ENCODE measurements around the gene XAGE3.
"Not testable (repeated sequence)": the region's sequence is repeated elsewhere in the genome, so short reads cannot be mapped to it uniquely, and the experiment has no call there.

Gene XAGE3, protein sequence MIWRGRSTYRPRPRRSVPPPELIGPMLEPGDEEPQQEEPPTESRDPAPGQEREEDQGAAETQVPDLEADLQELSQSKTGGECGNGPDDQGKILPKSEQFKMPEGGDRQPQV

DNA sequence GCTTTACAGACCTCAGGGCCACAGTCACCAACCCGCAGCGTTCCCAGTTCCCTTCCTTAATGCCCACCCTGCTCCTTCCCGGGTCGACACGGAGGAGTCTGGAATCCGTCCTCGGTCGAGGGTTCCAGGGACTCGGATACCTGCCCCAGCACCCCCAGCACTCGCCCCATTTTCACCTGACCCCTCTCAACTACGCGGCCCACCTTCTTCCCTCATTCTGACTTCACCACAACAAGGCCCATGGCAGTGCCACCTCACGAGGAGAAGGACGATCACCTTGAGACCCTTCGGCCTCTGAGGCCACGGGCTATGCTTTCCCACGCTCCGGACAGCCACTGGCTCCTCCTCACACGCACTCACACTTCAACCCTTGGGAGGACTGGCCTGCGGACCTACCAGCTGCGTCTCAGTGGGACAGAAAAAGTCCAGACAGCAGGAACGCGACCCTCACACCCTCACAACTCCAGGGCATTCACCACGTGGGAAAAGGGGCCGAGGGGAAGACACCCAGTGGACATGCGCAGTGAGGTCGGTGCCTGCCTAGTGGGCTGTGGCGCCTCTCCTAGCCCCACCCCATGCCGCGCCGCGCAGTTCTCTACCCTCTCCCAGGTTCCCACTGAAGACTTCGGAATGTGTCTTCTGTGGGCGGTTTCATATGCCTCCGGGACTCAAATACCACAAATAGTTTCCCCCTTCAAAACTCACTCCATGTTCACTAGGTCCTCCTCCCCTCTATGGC, at the start of gene XAGE3:
Gene XAGE3 (minus strand): TSS at position 474 of the 739 bp plus-strand sequence. CDS start 950 bp downstream, outside the sequence.
- DNase-seq (ENCODE audit: low spot score) = no peak

DNA sequence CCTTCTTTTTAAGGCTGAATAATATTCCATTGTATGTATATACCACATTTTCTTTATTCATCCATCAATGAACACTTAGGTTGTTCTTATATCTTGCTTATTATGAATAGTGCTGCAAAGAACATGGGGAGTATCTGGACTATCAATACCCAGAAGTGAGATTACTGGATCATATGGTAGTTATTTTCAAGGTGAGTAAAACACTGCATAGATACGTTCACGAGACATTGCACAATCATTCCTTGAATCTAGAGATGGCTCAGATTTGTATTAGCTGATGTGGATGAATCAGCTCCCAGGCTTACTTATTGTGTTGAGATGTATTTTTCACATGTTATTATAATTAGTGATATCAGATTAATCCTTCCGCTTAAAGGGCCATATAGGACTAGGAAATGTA, 46.8 kb upstream of the XAGE3 start:
- not testable (repeated sequence) for DNase-seq (ENCODE audit: low spot score)

DNA sequence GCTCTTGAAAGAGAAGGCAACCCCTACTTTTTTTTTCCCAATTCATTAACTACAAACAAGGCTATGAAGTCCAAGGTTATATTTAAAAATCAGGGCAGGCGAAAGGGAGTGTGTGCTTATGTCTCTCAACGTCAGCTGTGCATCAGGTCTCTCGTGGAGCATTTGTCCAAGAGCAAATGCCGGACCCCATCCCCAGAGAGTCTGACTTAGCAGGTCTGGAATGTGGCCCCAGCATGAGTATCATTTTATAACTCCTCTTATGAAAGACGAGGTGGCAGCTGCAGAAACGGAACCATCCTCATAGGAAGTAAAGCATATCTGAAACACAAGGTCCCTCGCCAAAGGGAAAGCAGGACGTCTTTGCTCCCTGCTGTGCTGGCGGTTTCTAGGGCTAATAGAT, 45.8 kb upstream of the XAGE3 start:
- not testable (repeated sequence) for DNase-seq (ENCODE audit: low spot score)

DNA sequence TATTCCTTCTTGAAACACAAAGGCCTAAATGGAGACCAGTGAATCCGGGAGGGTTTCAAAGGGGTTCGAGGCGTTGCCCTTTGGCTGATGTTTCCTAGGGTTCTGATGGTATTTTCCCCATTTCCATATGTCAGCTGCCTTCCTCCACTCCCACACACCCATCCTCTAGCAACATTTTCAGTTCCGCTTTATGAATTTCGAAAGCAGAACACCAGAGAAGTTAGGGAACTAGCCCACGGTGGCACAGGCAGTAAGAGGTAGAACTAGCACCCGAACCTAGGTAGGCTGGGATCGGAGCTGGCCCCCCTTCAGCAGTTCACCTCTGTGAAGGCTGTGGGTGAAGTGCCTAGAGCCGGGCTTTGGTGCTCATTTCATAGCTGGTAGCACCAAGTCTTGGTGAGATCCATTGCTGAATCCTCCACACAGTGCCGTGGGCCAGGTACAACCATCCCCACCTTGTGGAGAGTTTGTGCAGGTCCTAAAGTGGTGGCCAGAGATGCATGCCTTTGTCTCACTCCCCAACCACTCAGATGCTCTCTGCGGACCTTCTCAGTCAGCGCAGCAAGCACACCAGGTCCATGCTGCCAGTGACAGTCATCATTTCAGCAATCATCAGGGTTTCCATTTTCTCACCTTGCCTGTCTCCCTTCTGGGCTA, 41.6 kb upstream of the XAGE3 start:
- not testable (repeated sequence) for DNase-seq (ENCODE audit: low spot score)

DNA sequence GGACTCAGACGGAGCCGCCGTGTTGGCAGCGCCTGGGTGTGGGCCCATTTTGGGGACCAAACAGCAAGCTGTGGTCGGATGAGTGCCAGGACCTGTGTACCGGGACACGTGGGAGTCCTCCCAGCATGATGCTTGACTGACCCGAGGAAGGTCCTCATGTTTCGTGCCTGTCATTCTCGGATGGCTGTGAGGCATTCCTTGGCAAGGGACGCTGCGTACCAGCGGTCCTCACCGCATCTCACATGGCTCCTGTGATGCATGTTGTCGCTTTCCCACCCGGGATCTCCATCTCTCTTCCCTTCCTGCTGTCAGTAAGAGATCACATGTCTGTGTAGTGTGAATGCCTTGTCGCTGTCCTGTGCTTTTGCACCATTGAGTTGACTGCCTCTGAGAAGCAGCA, 40.0 kb upstream of the XAGE3 start:
- DNase-seq (ENCODE audit: low spot score) = not testable (repeated sequence)

DNA sequence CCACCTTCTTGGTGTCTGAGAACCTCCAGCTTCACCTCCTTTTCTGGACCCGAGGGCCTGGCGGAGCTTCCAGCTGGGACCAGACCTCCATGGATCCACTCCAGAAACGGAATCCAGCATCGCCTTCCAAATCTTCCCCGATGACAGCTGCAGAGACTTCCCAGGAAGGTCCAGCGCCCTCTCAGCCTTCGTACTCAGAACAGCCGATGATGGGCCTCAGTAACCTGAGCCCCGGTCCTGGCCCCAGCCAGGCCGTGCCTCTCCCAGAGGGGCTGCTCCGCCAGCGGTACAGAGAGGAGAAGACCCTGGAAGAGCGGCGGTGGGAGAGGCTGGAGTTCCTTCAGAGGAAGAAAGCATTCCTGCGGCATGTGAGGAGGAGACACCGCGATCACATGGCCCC, 39.3 kb upstream of the XAGE3 start:
- DNase-seq (ENCODE audit: low spot score) = not testable (repeated sequence)

DNA sequence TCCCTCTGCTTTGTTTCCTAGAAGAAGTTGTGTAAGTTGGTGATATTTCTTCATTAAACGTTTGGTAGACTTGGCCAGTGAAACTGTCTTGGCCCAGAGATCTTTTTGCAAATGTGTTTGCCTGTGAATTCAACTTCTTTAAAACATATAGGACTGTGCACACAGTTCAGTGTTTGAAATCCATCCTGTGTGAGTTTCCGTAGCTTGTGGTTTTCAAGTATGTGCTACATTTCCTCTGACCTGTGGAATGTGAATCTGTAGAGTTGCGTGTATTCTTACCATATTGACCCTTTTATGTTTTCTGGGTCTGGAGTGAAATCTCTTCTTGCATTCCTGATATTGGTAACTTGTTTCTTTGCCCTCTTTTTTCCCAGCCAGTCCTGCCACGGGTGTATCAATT, 38.2 kb upstream of the XAGE3 start:
- DNase-seq (ENCODE audit: low spot score) = not testable (repeated sequence)

DNA sequence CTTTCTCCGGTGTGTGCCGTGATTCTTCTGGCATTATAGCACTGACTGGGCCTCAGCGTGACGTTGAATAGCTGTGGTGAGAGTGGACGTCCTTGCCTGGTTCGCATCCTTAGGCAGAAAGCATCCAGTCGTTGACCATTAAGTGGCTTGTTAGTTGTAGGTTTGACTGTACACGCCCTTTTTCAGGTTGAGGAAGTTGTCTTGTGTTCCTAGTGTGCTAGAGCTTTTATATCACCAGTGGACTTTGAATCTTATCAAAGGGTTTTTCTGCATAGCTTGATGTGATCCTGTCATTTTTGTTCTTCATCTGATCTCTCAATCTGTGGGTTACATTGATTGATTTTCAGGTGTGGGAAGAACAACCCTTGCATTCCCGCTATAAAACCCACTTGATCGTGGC, 37.6 kb upstream of the XAGE3 start:
- DNase-seq (ENCODE audit: low spot score) = not testable (repeated sequence)

DNA sequence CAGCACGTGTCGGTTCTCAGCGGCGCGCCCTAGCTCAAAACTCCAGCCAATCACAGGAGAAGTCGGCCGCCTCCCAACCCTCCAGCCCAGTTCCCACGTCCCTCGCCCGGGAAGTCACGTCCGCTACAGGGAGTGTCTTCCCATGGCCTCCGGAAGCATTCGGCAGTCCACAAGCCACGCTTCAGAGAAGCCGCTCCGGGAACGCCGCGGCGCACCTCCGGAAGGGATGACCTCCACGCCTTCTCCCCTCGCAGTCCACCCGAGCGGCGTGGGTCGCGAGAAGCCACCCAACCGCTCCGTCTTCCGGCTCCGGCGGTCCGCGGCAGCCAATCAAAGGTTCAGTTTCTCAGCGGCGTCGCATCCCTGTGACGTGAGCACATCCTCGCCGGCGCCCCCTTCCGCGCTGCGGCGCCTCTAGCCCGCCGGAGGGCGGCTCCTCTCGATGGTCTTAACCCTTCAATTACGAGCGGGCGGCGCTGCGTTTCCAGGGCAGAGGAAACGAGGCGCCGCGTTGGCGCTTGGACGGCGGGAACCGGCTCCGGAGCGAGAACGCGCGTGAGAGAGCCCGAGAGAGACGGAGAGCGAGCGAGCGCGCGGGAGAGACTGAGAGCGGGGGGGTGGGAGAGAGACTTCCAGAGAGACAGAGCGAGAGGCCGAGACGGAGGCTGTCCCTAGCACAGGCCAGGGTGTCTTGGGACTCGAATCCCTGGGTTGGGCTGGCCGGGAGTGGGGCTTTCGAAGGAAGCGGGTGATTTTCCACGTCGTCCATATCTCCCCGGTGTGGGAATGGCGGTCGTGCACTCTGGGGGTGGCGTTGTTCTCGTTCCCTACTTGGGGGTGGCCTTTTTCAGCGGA, 29.2 kb upstream of the XAGE3 start, which contains the start of gene FAM156B:
Gene FAM156B (plus strand): TSS at position 476 of the 855 bp plus-strand sequence. CDS start 9,896 bp downstream, outside the sequence.
- not testable (repeated sequence) for DNase-seq (ENCODE audit: low spot score)

DNA sequence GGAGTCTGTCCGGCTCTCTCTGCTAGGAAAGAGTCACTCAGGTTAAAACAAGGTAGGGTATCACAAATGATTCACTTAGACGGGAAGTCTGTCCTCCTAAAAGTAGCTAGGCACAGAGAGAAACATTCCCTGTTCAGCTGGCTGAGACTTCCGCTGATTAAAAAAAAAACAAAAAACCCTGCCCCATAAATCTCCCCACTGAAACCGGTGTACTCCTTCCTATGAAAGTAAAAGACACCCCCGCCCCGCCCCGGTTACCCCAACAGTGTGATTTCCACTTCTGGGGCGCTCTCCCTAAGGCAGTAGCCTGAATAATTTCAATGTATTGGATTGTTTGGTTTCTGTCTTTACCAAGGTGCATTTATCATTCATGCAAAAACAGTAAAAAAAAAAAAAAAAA, 28.6 kb upstream of the XAGE3 start:
- not testable (repeated sequence) for DNase-seq (ENCODE audit: low spot score)

DNA sequence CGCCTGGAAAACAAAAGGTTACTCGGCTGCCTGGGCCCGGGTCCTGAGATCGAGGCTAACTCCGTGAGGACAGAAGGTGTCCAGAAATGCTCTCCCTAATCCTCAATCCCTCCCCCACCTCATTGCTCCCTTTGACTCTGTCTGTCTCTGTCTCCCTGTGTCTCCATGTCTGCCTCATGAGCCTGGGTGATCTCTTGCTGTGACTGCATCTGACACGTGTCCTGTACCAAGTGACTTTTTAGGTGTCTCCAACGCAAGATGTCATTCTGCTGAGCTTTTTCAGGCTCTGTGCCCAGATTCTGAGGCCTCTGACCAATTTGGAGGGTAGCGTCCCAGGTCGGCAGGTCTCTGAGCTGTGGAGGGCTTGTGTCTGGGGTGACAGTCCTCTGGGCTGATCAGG, 20.2 kb upstream of the XAGE3 start:
- not testable (repeated sequence) for DNase-seq (ENCODE audit: low spot score)

DNA sequence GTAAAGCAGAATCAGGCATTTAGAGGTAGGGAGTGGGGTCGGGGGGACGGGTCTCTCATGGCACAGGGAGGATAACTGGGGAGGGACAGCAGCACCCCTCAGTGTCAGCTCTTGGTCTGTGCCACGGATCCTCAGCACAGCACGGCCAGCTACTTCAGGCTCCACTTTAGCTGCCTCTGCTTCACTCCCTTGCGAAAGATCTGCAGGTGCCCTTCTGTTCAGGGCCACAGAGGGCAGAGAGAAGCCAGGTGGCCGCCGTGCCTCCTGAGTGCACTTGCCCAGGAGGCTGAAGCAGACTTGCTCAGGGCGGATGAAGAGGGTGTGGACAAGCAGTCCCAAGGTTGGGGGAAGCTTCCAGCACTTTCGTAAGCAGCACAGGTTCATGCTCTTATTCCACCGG, 19.6 kb upstream of the XAGE3 start:
- not testable (repeated sequence) for DNase-seq (ENCODE audit: low spot score)

DNA sequence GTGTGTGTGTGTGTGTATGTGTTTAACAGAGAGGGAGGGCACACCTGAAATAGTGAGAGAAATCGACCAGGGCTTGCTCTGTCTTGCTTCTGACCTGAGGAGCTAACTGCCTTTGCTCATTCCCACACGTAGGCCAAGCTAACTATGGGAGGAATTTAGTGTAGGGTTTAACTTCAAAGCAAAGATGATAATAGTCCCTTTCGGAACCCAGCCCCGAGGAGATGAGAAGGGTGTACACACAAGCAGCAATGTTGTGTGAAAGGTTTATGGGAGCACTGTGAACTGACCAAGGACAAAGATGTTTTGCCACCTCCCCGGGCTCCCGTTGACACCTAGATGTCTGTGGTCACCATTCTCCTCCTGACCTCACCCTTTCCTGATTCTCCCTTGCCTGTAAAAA, 8.5 kb upstream of the XAGE3 start:
- not testable (repeated sequence) for DNase-seq (ENCODE audit: low spot score)

DNA sequence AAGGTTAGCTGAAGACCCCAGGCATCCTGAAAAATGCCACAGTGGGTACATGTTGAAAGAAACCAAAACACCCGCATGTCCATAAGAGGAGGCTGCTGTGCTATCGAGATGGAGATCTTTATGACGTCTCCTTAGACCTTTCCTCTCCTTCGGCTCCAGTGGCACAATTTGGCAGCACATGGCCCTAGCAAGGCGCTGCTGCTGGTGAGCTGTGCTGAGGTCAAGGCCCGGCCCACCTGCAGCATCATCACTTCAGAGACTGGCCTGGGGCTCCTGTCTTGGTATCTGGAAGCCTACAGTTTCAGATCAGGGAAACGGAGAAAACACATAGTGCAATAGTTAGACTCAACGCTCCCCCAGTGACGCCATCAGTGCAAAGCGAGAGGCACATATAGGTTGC, 7.6 kb upstream of the XAGE3 start:
- not testable (repeated sequence) for DNase-seq (ENCODE audit: low spot score)

DNA sequence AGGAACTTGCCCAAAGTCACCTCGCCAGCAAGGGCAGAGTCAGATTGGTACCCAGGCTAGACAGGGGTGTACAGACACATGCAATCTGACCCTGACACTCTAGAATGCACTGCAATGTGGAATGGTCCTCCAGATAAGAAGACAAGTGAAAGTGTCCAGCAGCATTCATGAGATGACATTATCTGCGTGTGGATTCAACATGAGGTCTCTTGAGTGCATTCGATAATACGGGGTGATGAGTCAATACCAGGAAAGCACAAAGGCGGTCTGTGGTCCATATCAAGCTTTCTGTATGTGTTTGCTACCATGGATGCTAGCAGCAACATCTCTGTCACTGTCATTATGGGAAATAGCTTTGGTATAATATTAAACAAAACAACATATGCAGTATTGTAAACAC, 6.8 kb upstream of the XAGE3 start:
- no peak for DNase-seq (ENCODE audit: low spot score)

DNA sequence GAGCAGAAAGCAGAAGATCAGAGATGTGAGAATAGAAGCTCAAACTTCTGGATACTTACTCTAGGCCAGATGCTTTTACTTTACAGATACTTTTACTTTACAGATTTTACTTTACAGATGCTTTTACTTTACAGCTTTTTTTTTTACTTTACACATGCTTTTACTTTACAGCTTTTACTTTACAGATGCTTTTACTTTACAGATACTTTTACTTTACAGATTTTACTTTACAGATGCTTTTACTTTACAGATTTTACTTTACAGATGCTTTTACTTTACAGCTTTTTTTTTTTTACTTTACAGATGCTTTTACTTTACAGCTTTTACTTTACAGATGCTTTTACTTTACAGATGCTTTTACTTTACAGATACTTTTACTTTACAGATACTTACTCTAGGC, 5.9 kb upstream of the XAGE3 start:
- not testable (repeated sequence) for DNase-seq (ENCODE audit: low spot score)

DNA sequence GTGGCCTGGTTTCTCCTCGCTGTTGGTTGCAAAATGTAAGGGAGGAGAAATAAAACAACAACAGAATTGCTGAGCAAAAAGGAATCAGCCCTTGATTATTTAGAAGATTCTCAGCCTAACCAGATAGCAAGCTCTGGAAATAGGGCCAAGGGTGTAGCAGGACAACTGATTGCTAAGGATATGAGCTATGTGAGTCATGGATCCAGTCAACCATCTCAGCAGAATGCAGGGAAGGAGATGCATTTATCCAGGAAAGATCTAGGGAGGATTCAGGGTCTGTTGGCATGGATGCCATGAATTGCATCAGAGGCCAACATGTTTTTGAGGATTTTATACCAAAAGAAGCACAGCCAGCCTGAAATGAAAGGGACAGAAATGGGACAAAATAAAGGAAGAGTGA, 2.2 kb upstream of the XAGE3 start:
- DNase-seq (ENCODE audit: low spot score) = no peak

DNA sequence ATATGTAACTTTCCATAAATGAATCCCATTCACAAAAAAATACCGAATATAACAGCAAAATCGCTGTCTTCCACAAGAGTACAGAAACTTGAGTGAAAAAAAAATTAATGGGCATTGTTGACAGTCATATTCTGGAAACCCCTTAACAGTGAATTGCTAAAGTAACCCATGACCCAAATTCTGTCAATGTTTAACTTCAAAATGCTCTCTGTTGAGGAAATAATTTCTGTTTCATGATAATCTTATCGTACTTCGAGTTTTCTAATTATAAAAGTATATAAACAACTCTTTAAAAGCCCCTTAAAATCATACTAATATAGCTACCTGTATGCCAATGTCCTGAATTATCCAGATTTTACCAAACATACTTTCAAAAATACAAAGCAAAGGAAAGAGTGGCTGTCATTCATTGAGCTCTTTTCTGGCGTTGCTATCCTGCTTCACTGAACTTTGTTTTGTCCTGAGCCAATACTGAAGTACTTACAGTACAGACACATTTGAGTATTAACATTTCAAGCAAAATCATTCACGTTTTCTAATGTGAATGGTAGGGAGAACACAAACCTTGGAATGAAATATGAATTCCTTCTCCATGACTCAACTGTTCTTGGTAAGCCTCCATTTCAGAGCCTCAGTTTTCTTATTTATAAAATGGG, 2.4 kb downstream of the XAGE3 start:
- no peak for DNase-seq (ENCODE audit: low spot score)

DNA sequence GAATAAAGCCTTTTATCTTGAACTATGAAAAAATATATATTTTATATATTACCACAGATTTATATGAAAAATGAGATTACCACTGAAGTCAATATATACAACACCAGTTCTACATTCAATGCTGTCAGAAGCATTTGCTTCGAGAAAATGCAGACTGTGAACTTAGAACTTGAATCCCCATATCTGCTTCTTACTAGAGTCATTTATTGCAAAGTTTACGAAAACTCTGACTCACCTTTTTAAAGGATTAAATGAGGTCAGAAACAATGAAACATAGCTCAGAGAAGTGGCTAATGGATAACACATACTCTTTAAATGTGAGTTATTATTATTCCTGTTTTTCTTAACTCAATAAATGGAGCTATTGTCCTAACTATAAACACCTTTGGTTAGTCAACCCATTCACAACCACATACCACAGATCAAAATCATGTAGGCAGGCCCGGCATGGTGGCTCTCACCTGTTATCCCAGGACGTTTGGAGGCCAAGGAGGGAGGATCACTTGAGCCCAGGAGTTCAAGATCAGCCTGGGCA, 10.8 kb downstream of the XAGE3 start:
- not testable (repeated sequence) for DNase-seq (ENCODE audit: low spot score)

DNA sequence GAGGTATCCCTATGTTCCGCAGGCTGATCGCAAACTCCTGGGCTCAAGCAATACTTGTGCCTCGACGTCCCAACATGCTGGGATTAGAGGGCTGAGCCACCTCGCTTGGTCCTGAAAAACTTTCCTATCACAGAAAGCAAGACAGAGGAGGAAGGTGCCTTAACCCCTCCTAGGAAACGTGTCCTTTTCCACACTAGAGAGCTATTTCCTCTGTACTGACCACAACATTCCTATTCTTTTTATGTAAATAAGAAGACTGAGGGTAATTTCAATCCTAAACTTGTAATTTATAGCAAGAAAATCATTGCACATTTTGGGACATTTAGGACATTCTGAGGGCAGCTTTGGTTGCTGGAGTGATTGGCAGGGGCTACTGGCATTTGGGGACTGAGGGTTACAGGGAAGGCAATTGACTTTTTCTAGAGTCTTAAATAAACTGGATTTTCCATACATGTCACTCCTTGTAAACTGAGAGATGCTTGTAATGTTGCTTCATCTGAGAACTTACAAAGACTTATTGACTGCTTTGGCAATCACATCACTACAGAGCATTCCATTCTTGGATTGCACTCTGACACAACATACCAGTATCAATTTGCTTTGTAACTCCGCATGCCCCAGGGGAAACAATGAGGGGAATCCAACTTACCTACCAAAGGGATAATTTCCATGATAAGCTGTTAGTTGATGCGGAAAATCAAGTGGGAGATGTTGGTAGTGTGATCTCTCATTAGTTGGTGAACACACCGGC, 15.6 kb downstream of the XAGE3 start:
- no peak for DNase-seq (ENCODE audit: low spot score)

DNA sequence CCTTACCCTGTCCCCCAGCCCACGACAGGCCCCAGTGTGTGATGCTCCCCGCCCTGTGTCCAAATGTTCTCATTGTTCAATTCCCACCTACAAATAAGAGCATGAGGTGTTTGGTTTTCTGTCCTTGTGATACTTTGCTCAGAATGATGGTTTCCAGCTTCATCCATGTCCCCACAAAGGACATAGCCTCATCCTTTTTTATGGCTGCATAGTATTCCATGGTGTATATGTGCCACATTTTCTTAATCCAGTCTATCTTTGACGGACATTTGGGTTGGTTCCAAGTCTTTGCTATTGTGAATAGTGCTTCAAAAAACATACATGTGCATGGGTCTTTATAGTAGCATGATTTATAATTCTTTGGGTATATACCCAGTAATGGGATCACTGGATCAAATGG, 24.3 kb downstream of the XAGE3 start:
- DNase-seq (ENCODE audit: low spot score) = not testable (repeated sequence)

All from iPS-NIHi11 (cell line).